Effector CD4-positive, alpha-beta T cell (primary cell): ENCODE measurements around the gene TAS2R14.

ENCODE experiments used
- DNase-seq: peaks from one replicate; pipeline ENCODE4 v3.0.0-alpha.2; 2020

Gene TAS2R14

GRCh38 chr12:10904686-10905085 is 34.4 kb downstream of the TAS2R14 start:
- no peak for DNase-seq

GRCh38 chr12:10901427-10901826 is 37.6 kb downstream of the TAS2R14 start:
- DNase-seq = no peak

- DNase-seq = no peak
Observed at GRCh38 chr12:10900972-10901371, 38.1 kb downstream of the TAS2R14 start.

- no peak for DNase-seq
Observed at GRCh38 chr12:10900530-10900929, 38.5 kb downstream of the TAS2R14 start.

- DNase-seq = no peak
Observed at GRCh38 chr12:10896854-10897253, 42.2 kb downstream of the TAS2R14 start.

- DNase-seq = no peak
Observed at GRCh38 chr12:10891937-10892336, 47.1 kb downstream of the TAS2R14 start.

- DNase-seq = no peak
Observed at GRCh38 chr12:10889226-10889625, 49.8 kb downstream of the TAS2R14 start.
